HS-27A (cell line): Measurements from ENCODE around the gene RER1.

Experiments
- DNase-seq: peaks from one replicate; pipeline ENCODE4 v3.0.0-alpha.2; 2012; ENCODE audit warnings: low read depth, missing footprints

The RER1 gene

DNA sequence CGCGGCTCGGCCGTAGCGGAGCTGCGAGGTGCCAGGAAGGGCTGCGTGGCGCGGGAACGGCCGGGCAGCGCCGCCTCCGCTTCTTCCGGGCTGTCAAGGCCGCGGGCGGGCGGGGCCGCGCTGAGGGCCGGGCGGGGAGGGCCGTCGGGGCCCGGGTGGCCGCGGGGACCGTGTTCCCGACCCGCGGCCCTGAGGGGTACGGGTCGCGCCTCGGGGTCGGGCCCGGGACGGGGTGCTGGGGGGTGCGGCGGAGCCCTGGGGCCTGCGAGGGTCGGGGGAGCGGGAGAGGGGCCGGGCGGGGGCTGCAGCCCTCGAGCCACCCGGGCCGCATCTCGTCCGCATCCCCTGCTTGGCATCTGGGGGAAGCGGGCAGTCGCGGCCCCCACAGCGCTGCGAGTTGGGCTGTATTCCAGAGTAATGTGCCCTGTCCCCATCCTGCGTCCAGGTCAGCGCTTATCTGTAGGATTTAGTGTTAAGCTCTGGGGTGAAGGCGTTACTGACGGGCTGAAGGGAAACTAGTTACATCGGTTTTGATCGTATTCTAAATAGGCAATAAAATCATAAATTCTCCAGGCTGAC lies 379 bp downstream of the RER1 start:
- no peak for DNase-seq

DNA sequence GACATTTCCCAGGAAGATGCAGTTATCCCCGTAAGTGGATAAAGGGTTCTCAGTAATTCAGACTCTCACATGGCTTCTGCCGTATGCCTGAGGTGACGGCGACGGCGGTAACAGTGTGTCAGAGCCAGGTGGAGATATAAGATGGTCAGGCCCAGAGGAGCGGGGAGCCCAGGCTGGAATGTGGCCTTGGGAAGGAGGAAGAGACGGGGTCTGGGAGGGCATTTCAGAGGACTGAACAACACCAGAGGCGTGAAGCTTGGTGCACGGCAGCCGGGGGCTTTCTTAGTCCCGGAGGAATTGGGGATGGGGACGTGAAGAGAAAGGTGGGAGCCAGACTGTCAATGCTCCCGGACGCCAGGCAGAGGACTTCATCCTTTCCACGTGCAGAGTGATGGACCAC lies 1.0 kb downstream of the RER1 start:
- DNase-seq: no peak

DNA sequence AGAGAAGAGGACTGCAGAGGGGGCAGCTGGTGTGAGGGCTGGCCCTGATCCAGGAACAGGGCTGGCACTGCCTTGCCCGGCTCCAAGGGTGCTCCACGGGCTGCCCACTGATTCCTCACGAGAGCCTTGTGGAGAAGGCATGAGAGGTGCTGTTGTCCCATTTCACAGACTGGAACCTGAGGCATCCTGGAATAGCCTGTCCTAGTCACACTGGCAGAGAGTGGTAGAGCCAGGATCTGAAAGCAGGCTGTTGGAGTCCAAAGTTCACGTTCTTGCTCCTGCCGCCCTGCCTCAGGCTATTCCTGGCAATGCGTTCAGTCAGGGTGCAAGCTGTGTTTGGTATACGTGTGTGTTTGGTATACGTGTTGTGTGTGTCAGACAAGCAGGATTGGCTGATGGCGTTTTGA lies 1.8 kb downstream of the RER1 start:
- DNase-seq: no peak

DNA sequence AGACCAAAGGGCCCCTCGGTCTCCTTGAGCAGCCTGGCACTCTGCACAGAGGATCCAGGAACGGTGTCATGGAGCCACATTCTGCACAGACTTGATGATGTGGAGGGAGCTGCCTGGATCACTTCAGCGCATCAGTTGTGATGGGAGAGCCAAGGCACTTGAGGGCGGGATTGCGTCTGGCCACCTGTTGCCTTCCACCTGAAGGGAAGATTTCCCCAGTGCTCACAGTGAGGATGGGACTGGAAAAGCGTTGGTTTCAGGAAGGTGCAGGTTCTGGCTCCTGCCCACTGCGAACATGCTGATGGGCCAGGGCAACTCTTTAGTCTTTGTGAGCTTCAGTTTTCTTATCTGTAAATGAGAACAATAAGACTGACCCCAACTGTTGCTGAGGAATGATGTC lies 2.6 kb downstream of the RER1 start:
- DNase-seq: no peak

DNA sequence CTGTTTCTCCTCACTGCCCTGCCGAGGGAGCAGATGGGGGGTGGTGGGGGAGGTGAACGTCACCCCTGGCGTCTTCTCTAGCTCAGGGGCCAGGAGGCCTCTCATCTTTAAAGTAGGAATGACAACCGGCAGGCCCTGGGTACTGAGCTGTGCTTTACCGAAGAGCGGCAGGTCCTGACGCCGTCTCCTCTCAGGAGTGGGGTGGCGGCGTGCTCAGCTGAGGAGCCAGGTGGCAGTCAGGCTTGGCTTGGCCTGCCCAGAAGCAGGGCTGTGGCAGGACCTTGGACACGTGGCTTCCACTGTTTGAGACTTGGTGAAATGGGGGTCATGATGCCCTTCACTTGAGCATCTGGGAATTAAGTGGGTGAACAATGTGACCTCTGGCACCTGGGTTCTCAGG lies 3.1 kb downstream of the RER1 start:
- DNase-seq: no peak

DNA sequence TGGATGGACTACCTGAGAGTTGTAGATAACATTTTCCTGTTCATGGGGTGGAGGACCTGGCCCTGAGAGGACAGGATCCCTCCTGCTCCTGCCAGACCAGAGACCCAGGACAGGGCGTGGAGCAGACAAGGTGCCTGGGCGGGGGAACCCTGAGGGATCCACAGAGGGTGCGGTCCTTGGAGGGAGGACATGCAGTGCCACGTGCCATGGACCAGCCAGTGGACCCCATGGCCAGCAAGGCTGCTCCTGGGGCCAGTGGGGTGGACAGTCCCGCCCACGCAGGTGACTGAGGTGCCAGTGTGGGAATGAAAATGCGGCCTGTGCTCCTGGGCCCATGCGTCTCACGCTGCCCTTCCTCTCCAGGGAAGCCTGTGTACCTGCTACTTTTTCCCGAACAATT lies 3.6 kb downstream of the RER1 start:
- DNase-seq: no peak

DNA sequence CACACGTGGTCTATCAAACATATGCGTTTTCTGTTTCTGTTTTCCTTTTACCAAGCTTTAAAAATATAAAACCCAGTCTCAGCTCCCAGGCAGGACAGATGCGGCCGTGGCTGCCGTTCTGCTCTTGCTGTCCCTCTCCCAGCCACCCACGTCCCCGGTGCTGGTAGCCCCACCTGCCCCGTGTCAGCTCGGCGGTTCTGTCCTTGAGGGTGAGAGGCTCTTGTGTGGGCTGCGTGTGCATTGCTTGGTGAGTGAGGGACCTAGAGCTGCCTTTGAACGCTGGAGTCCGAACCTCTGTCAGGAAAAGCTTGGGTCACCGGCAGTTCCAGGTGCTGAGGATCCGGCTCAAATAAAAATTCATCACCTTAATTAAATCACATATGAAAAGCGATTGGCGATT lies 4.4 kb downstream of the RER1 start:
- DNase-seq: no peak

DNA sequence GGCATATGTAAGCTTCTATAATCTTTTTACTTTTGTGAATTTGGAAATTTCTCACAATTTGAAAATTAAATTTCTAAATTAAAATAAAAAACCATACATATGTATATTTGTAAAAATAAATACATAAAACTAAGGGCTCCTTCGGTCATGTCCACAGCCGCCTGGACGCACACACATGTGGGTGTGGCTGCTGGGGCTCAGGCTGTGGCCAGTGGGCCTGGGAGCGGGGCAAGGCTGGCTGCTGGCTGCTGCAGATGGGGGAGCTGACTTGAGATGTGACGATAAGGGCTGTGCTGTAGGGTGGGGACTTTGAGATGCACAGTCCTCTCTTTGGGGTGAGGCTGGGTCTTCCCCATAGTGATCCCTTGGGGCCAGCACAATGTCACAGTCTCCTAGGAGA lies 4.8 kb downstream of the RER1 start:
- DNase-seq: no peak

DNA sequence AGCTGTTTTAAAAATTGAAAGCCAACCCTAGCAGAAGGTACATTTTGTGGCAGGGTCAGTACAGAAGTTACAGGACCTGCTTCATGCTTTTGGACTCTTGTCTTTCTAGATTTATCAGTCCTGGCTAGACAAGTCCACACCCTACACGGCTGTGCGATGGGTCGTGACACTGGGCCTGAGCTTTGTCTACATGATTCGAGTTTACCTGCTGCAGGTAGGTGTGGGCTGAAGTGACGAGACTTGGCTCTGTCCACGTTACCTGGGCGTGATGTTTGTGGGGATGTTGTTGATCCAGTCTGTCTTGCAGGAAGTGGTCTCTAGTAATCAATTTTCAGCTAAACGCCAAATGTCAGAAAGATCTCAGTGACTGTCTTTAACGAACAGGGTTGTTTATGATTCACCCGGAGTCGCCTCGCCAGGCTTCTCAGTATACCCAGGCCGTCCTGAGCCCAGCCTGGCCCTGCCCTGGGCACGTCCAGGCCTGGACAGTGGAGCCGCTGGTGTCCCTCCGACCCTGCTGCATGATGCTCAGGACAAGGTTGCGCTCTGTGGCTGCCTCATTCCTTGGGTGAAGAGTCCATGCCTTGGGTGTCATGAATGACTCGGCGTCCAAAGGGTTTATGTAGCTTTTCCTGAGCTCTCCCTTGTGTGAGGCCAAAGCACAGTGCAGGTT lies 5.5 kb downstream of the RER1 start:
- no peak for DNase-seq

DNA sequence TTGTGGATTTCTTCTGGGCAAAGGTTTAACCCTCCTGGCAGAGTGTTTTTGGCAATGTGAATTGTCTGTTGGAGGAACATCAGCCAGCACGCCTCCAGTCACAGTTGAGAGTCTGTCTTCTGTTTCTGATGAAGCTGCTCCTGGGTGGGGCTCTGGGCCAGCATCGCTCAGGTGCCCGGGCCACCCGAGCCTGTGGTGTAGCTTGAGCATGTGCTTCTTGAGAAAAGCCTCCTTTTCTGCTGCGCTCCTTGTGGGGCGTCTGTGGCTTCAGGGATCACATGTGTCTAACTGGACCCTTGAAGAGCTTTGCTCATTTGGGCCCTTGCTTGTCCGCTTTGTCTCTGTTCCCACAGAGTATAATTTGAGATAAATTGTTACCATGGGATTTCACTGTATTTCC lies 7.2 kb downstream of the RER1 start:
- no peak for DNase-seq

DNA sequence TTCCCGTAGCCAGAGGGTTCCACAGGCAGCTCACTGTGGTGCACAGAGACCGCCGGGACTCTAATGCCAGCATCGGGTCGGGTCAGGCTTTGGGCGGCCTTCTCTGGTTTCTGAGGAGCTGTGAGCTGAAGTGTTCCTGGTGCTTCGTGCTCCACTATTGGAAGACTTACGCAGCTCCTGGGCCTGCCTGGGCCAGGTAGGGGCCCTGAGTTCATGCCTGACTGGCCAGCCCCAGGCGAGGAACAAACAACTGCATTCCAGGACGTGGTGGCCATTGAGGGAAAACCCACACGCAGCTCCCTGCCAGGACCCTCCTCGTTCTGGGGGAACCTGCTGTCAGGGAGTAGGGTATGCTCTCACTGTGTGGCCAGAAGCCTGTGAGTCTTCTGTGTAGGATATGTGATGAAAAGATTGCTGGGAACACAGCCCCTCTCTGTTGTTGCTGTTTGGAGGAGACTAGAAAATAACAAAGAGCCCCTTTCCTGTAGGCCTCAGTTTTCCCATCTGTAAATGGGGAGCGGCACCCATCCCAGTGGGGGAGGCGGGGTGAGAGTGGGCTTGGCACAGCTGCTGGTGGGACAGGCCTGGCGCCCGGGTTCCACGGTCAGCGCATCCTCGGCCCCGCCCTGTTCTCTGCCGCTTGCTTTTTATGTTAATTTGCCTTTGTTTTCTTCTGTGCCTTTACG lies 8.4 kb downstream of the RER1 start:
- no peak for DNase-seq

DNA sequence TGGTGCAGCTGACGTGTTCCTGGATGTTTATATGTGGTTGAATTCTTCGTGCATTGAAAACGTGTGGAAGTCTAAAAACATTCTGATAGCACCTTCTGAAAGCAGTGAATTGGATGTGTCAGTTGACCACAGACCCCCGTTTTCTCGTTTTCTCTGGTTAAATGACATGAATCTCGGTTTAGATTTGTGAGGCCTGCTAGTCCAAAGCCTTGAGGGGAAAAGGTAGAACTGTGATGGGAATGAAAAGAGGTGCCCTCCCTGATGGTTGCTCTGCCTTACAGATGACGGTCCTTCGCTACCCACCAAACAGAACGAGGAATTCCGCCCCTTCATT lies 8.9 kb downstream of the RER1 start:
- no peak for DNase-seq

DNA sequence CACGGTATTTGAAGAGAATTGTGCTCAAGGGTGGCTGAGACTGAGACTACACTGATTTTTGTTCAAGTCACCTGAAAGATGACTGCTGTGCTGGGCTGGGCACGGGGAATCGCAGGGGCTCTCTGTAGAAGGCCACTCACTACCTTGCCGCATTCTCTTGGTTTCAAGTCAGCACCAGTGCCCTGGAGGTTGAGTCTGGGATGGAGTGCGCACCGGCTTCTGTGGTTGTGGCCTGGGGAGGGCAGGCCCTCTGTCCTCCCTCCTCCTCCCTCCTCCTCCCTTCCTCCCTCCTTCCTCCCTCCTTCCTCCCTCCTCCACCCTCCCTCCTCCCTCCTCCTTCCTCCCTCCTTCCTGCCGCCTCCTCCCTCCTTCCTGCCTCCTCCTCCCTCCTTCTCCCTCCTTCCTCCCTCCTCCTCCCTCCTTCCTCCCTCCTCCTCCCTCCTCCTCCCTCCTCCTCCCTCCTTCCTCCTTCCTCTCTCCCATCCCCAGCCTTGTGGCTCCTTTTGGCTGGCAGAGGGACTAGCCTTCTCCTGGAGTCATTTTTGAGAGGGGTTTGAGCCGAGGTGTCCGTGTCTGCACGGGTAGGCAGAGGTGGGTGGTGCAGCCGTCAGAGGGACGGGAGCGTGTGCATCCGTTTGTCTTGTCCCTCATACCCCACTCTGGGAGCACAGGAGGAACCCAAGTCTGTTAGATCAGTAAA lies 9.5 kb downstream of the RER1 start:
- no peak for DNase-seq

DNA sequence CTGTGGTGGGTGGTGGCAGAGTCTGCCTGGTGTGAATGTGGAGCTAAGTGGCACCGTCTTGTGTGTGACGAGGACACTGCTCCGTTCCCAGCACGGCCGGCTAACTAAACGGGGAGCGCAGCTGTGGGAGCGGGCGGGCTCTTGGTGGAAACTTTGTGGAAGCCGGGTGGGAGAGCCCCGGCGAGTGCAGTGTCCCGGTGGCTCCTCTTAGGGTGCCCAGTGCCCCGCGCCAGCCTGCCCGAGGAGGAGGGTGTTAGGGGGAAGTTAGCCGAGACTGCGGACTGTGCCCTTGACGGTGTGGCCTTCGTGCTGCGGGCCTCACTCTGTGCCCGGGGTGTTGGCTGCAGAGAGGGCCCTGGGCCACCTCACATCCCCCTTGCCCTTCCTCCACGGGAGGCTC lies 10.8 kb downstream of the RER1 start:
- no peak for DNase-seq

DNA sequence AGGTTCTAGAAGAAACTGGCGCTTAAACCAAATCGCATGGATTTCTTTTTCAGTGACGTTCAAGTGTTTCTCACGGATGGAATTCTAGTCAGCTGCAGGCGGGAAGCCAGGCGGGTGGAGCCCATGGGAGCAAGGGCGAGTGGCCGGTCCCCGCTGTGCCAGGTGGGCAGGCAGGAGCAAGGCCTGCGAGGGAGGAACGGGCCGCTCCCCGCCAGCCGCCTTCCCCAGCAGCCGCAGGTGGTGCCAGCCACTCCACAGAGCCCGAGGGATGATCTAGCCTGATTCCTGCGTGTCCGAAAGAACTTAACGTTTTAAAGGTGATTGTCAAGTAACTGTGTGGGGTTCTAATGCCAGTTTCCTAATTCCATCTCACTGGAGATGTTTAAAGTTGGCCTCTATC lies 11.6 kb downstream of the RER1 start:
- DNase-seq: no peak

DNA sequence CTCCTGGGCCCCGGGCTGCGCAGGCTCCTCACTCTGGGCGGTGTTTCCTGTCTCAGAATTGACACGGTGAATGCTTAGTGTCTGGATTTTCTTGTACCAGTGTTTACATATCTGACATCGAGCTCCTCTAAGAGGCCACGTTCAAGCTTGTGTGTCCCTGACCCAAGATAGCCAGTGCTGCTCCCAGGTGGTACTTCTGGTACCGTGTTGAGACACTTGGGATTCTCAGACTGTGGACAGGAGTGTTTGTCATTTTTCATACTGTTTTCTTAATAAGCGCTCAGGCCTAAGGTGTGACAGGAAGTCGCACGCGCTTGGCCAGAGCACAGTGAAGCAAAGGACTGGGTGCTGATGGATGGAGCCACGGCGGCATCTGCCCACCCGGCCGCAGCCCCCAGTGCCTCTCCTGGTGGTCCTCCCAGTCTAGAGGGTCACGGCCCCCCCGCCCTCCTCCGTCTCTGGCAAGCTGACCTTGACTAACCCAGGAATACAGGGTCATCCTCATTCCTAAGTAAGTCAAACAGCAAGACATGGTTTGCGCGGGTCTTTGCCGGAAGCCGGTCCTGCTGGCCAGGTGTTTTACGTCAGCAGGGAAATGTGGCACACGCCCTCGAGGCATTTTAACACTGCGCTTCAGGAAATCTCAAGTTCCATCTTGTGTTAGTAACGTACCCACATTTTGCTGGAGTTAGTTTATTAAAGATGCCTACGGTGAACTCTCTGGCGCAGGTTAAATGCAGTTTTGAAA lies 12.7 kb downstream of the RER1 start:
- no peak for DNase-seq

DNA sequence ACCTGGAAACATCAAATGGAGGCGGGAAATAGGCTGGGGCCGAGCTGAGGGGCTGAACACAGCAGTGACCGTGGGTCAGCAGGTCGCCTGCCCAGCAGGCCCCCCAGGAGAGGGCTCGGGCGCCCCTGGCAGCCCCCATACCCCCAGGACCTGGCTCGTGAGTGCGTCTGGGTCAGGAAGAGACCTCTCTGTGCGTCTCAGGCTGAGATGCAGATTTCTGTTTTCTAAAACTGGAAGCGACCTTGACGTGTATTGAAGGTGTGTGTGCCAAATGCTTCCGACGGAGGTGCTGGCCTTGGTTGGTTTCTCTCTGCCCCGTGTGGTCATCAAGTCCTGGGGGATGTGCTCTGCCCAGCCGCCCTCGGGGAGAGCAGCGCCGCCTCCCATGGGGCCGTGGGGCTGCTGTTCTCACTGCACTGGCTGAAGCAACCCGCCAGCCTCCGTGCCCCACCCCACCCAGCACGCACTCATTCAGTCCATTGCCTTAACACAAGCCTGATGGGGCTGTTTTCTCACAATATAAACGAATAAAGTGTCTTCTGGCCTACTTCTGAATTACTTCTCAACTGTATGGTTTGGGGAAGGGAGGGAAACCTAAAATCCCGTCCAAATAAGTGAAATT lies 13.4 kb downstream of the RER1 start:
- no peak for DNase-seq

DNA sequence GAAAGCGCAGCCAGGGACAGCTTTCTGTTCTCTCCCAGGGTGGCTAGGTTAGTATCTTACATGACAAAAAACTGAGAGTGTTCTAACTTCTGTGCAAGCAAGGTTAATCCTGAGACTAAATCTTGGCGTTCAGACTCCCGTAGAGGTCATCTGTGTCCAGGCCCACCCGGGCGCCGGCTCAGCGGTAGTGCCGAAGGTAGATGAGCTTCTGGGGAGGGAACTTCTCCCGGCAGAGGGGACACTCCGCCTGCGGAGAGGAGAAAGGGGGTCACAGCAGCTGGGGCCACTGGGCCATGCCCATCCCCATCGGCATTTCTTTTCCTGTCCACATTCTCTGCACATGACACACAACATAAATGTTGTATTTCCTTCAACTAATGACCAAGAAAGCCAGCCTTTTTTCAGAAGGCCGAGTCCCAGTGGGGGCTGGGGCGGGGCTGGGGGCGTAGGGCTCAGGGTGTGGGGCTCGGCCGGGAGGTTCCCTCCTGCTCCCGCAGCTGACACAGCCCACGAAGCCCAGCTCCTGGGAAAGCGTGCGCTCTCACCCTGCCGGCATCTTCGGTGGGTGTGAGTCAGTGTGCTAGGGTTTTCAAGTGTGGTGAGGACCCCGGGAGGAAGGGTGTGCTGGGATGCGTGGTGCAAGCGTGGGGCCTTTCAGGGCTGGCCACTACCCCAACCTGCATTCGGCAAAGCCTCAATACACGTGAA lies 14.1 kb downstream of the RER1 start:
- DNase-seq: no peak

DNA sequence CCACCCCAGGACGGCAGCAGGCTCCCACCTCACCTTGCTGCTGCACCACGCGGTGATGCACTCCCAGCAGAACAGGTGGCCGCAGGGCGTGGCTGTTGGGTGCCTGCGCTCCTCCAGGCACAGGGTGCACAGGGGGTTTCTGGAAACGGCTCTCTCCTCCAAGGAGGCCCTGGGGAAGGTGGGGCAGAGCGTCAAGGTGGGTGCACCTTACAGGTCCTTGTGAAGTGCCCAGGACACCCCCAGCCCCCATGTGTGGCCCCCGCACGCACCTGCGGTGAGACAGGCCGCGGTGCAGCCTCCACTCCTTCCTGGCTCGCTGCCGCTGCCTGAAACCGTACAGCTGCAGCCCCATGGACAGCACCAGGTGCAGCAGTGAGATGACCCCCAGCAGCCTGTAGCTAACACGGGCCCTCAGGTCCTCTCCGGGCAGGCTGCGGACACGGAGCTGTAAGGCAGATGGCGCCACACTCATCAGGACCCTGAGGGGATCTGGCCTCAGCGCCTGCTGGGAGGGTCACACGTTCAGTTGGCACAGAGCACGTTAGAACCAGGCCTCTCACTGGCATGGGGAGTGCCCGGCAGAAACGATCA lies 14.9 kb downstream of the RER1 start:
- no peak for DNase-seq

DNA sequence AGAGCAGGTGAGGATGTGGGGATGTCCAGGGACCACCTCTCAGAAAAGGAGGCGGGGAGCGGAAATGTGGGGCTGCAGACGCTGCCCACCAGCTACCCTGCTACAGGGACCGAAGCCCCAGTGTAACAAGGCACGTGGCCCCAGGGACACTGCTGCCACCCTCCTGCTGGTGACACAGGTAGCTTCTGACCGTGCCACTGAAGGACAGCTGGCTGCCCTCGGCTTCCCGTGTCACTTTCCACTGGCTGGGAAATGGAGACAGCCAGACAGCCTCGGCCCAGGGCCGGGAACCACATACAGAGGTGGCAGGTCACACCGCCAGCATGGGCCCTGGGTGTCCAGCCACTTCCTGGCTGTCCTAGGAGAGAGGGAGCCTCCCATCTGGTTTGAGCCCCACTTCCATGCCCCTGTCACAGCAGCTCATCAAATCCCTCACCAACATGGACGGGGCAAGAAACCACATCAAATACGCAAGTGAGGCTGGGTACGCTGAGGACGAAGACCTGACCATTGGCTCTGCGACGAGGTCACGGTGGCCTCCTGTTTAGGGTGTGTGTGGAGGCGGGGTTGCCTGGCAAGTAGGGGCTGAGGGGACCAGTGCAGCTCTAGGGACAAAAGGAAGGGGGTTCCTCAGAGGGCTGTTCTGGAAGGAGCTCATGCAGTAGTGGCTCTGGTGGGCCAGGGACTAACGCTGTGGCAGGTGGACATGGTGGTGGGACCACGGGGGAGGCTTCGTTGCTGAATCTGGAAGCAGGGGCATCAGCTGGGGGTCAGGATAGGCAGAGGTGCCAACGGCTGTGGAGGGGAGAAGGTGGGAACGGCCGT lies 15.7 kb downstream of the RER1 start:
- no peak for DNase-seq
